ENCODE measurements around the gene SERTAD1.
"Not testable (repeated sequence)": the region's sequence is repeated elsewhere in the genome, so short reads cannot be mapped to it uniquely, and the experiment has no call there.

The SERTAD1 gene

DNA sequence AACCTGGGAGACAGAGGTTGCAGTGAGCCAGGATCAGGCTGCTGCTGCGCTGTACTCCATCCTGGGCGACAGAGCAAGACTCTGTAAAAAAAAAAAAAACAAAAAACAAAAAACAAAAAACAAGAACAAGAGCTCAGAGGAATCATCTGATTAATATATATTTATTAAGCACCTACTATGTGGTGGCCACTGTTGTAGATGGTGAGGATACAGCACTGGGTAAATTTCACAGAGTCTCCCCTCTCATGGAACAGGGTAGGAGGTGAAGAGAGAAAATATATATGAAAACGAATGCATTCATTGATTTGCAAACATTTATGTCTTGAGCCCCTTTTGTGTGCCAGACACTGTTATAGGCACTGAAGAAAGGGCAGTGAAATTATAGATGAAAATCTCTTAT lies 5.9 kb upstream of the SERTAD1 start:
- Histone ChIP-seq H3K4me3 (no peak overlapping the region), H3K27ac (peak overlapping the region; percentile 88 to 92)
- DNase-seq (ENCODE audit: low spot score), result no peak
- TF ChIP-seq, protein P1, sequence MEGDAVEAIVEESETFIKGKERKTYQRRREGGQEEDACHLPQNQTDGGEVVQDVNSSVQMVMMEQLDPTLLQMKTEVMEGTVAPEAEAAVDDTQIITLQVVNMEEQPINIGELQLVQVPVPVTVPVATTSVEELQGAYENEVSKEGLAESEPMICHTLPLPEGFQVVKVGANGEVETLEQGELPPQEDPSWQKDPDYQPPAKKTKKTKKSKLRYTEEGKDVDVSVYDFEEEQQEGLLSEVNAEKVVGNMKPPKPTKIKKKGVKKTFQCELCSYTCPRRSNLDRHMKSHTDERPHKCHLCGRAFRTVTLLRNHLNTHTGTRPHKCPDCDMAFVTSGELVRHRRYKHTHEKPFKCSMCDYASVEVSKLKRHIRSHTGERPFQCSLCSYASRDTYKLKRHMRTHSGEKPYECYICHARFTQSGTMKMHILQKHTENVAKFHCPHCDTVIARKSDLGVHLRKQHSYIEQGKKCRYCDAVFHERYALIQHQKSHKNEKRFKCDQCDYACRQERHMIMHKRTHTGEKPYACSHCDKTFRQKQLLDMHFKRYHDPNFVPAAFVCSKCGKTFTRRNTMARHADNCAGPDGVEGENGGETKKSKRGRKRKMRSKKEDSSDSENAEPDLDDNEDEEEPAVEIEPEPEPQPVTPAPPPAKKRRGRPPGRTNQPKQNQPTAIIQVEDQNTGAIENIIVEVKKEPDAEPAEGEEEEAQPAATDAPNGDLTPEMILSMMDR (IDR thresholded peaks at IDR 0.05), result no peak

DNA sequence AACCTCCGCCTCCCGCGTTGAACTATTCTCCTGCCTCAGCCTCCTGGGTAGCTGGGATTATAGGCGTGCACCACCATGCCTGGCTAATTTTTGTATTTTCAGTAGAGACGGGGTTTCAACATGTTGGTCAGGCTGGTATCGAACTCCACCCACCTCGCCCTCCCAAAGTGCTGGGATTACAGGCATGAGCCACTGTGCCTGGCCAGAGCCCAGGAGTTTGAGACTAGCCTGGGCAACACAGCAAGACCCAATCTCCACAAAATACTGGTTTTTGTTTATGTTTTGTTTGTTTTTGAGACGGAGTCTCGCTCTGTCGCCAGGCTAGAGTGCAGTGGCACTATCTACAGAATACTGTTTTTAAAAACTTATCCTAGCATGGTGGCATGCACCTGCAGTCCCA lies 4.5 kb upstream of the SERTAD1 start:
- DNase-seq (ENCODE audit: low spot score); H3K4me3 ChIP-seq; H3K27ac ChIP-seq: not testable (repeated sequence)

DNA sequence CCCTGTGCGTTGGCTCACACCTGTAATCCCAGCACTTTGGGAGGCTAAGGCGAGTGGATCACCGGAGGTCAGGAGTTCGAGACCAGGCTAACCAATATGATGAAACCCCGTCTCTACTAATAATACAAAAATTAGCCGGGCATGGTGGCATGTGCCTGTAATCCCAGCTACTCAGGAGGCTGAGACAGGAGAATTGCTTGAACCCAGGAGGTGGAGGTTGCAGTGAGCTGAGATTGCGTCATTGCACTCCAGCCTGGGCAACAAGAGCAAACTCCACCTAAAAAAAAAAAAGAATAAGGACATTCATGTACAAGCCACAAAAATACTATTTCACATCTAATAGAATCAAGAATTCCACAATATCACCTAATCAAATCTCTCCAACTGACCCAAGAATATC lies 2.4 kb upstream of the SERTAD1 start:
- H3K27ac ChIP-seq; DNase-seq (ENCODE audit: low spot score); H3K4me3 ChIP-seq: not testable (repeated sequence)

DNA sequence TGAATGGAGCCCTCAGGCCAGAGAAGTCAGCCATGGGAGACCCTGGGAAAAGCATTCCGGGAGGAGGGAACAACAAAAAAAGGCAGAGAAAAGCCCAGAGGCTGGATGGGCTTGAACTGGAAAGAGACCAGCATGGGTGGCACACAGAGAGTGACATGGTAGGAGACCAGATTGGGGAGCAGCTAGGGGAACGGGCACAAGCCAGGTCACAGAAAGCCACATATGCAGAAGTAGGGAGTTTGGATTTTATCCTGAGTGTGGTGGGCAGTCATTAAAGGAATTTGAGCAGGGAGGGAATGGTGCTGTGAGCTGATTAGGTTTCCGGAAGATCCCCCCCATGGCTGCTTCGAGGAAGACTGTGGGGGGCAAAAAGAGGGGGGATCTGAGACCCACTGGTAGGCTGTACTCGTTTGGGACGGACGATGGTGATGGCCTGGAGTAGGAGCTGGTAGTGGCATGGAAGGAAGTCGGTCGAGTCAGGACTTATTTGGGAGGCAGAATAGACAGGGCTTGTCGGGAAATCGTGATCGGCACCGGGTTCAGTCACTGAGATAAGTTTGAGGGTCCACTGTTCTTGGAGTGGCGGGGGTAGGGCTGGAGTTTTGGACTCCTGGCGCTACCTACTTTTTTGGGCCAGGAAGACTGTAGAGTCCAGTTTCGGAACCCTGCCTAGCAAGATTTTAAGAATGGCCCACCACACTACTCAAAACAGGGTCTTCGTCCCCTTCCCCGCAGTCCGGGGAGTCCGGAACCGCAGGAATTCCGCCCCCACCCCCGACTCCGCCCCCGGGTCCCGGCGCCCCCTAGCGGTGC lies 949 bp downstream of the SERTAD1 start:
- Histone ChIP-seq H3K4me3 (peak overlapping the region; percentile 96), H3K27ac (peak overlapping the region; percentile 95 to 99)
- peak; percentile 81 for DNase-seq (ENCODE audit: low spot score)
- TF ChIP-seq, protein P1 (IDR thresholded peaks at IDR 0.05), result no peak

DNA sequence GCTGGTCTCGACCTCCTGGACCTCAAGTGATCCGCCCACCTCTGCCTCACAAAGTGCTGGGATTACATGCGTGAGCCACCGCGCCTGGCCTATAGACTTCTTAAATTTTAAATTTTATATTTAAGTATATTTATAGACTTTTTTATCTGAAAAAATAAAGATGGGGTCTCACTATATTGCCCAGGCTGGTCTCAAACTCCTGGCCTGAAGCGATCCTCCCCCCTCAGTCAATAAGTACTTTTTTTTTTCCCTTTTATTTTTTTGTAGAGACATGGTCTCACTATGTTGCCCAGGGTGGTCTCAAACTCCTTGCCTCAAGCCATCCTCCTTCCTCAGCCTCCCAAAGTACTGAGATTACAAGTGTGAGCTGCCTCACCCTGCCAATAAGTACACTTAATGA lies 1.9 kb downstream of the SERTAD1 start:
- Histone ChIP-seq H3K4me3 (peak overlapping the region; percentile 96), H3K27ac (peak overlapping the region; percentile 32 to 95)
- TF ChIP-seq, protein P1 (IDR thresholded peaks at IDR 0.05), result no peak
- no peak for DNase-seq (ENCODE audit: low spot score)

DNA sequence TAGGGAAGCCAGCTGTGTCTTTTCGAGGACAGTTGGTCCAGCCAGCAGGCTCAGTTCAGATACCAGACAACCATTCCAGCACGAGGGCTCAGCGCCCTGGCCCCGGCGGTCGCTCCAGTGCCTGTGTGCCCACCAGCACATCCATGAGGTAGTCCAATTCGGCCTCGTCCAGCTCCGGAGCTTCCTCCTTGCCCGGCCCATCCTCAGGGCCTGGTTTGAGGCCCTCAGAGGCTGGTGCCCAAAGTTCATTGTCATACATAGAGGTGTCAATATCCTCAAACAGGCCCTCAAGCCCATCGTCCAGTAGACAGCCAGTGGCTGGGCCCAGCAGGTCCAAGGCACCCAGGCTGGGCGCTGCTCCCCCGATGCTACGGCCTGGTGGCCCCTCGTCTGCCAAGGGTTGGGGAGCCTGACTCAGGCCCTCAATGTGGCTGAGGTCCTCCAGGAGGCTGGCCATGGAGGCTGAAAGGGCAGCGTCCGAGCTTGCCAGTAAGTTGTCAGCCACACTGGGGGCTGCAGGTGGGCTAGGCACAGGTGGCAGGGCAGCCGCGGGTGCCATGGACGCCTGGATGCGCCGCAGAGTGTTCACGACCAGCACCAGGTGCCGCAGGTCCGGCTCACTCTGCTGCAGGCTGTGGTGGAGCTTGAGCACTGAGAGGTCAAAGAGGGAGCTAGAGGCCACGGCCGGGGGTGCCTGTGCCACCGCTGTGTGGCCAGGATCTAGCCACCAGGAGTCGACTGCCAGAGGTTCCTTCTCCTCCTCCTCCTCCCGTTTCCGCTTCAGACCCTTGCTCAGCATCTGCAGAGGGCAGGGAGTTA lies 2.8 kb downstream of the SERTAD1 start:
- Histone ChIP-seq H3K27ac (peak overlapping the region; percentile 54 to 100), H3K4me3 (peak overlapping the region; percentile 43)
- no peak for DNase-seq (ENCODE audit: low spot score)
- TF ChIP-seq, protein P1 (IDR thresholded peaks at IDR 0.05), result no peak

DNA sequence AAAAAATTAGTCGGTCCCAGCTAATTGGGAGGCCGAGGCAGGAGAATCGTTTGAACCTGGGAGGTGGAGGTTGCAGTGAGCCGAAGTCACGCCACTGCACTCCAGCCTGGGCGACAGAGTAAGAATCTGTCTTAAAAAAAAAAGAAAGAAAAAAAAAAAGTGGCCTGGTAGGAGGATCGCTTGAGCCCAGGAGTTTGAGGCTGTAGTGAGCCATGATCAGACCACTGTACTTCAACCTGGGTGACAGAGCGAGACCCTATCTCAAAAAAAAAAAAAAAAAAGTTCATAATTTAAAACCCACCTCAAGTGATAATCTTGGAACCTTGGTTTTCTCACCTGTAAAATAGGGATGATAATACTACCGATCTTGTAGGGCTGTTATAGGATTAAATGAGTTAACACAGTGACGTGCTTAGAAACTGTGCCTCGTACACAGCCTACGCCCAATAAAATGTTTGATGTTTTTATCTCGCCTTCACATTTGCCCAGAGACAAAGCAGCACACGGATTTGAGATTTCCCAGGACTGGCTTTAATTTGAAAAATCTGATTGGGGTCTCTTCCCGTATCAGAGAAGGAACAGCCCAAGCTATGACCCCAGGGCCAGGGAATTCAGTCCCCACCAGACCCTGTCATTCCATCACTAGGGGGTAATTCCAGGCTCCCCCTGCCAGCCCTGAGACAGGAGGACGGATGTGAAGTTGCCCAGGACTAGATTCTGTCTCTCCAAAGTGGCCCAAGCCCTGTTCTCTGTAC lies 3.6 kb downstream of the SERTAD1 start:
- DNase-seq (ENCODE audit: low spot score), result no peak
- H3K4me3 ChIP-seq, result peak overlapping the region; percentile 72
- TF ChIP-seq, protein P1 (IDR thresholded peaks at IDR 0.05), result no peak
- peak overlapping the region; percentile 98 to 100 for H3K27ac ChIP-seq

Data from coronary artery (tissue), 2 donors.